Activated CD4-positive, alpha-beta T cell treated with anti-CD3 and anti-CD28 coated beads, Interleukin-2, amount 50 U/mL, for 24 hours (primary cell): Measurements from ENCODE around the gene NACC1.
A peak's percentile ranks its signal among the peaks of the same experiment; 100 is the strongest.

Source experiments
- DNase-seq, 2 donors: peaks; one replicate each; pipeline ENCODE4 v3.0.0-alpha.2; 2020; ENCODE audit warnings: low read depth in 1 of 2, low spot score in 1 of 2

The NACC1 gene

DNA sequence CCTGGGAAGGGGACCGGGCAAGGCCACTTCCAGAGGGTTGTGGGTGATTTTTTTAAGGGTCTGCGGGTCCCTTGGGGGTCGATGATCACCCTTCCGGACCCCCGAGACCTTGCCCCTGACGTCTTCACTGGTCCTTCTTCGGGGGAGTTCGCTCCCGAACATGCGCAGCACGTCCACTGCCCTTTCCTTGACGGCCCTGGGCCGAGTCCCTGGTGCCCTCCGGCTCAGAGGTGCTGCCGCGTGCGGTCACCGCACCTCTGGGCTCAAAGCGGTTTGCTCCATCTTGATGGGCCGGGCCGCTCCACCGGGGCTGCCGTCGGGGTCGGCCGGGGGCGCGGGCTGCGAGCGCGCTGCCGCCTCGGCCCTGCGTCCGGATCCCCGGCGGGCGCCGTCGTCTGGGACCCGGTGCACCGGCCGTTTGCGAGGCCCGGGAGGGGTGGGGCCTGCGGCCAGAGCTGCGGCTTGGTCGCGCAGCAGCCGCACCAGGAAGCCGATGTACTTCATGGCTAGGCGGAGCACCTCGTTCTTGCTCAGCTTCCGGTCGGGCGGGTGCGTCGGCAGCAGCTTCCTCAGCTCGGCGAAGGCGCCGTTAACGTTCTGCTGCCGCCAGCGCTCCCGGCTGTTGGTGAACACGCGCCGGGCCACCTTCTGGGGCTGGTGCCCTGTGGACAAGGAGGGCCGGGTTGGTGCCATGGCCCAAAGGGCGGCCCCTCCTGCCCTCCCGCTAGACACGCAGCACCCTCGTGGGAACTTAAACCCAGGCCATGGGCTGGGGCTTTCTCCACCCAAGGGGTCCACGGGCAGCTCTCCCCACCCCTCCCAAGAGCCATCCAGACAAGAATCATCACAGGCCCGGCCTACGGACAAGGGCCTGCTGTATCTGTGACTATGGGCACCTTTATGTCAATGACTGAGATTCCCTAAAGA, 18.7 kb upstream of the NACC1 start:
- DNase-seq, result no peak

DNA sequence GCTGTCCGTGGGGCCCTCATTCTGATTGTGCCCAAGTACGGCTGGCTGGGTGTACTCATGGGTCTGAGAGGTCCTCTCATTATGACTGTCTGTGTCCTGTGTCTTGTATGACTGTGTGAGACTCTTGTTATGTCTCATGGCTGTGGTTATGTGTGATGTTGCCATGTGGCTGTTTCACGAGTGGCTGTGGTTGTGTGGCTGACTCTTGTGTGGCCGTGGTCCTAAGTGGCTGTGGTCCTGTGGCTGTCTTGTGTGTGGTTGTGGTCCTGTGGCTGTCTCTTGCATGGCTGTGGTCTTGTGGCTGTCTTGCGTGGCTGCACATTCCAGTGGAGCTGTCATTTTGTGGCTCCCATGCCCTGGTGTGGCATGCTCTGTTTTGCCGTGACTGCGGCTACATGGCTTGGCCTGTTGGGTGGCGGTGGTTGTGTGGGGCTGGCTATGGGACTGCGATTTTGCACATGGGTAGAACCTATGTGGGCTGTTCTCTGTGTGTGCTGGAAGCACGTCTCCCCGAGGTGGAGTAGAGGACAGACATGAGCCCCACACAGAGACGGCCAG, 18.0 kb upstream of the NACC1 start:
- peak in 1 of 2 donors; percentile 57 for DNase-seq

- no peak for DNase-seq
Observed at GRCh38 chr19:13100841-13101589, 17.0 kb upstream of the NACC1 start.

DNA sequence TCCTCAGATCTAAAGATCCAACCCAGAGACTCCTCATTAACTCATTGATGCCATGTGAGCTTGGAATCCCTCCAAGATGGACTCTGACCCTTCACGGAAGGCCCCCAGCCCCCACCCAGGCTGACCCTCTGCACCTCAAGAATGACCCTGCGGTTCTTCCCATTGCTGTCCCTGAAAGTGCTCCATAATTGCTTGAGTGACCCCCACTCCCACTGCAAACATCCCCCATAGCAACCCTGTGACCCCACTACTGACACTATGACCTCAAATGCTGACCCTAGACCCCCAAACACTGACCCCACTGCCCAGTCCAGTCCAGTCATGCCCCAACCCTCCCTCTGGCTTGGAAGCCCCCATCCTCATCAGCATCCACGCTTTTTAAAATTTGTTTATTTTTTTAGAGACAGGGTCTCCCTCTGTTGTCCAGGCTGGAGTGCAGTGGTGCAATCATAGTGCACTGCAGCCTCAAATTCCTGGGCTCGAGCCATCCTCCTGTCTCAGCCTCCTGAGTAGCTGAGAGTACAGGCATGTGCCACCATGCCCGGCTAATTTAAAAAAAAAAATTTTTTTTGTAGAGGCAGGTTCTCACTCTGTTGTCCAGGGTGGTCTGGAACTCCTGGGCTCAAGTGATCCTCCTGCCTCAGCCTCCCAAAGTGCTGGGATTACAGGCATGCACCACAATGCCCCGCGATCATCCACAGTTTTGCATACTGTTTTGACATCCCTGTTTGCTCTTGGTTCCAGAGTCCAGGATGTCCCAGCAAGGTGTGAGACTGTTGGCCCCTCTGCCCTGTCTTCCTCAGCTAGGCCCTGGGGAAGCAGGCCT, 16.3 kb upstream of the NACC1 start:
- no peak for DNase-seq

DNA sequence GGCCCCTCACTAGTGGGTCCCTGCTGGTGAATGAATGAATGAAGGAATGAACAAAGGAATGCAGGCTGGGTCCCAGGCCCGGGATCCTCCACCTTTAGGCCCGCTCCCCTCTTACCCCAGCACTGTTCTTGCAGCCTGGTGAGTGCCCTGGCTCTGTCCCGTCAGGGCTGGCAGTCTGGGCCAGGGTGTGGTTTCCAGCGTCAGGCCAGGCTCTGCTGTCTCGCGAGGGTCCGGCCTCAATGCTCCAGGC, 15.7 kb upstream of the NACC1 start:
- DNase-seq, result no peak

DNA sequence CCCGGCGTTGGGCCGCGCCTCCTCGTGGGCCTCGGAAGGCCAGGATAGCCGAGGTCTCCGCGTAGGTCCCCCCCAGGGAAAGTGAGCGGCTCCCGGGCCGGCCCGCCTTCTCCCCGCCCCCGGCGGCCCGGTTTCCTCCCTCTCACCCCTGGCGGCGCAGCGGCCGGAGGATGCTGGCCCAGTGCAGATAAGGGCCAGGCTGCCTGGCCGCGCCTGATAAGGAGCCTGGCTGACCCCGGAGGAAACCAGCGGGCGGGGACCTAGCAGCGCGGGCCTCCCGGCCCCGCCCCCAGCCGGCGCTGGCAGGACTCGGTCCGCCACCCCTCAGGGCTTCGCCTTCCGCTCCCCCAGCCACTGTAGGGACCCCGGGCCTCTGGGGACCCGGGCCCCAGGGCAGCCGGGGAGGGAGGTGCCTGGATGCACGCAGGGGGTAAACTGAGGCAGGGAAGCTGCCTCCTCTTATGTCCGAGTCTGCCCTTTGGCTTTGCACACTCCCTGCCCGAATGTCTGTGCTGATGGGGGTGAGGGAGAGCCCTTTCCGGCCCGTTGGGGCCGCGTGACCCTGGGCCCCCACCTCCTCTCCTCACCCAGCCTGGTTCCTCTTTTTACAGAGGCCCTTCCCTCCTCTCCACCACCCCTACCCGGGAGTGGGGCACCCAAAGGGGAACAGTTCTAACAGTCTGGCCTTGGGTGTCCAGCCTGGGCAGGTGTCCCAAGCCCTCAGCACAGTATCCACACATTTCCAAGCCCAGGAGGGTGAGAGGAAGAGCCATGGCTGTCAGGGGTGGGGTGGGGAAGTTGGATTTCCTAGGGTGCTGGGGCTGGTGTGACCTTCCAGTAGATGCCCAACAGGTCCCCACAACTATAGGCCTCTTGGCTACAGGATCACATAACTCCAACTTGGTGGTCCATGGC, 15.1 kb upstream of the NACC1 start, which contains the start of gene LYL1:
LYL1 (minus strand) TSS at position 193 of the 915 bp plus-strand sequence. CDS start 1,687 bp downstream, outside the sequence.
- DNase-seq, result no peak

GRCh38 chr19:13103581-13104359, 14.3 kb upstream of the NACC1 start:
- DNase-seq, result no peak

- DNase-seq, result no peak
Observed at GRCh38 chr19:13104360-13104847, 13.7 kb upstream of the NACC1 start.

DNA sequence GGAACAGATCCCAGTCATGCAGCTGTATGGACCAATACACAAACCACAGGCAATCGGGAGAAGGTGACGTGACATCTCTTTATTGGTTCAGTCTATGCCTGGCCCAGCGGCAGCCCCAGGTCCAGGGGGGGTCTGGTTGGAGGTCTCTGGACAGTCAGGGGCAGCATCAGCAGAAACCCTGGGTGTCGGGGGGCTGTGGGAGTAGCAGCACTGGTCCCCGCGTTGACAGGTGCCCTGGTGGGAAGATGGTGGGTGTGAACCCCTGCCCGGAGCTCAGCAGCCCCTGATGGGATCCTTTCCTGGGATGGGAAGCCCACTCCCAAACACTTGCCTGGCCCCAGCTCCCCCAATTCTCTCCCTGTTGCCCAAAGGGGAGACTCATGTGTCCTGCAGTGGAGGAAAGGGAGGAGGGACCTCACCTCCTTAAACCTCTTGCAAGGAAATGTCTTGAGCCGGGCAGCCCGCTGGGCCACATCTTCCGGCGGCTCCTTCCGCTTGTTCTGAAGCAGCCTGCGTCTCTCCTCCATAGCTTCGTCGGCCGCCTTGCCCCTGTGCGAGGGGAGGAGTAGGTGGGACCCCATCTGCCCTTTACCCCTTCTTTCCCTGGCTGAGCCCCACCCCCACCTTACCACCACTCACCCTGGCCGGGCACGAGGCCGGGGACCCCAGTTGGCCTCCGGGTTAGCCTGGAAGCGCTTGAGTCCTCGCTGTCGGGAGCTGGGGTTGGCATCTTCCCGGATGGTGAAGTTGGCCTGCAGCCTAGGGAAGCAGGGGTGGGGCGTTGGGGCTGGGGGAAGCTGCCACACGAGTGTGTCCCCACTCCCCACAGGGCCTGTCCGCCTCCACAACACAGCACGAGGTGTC, 13.0 kb upstream of the NACC1 start:
- DNase-seq, result no peak

DNA sequence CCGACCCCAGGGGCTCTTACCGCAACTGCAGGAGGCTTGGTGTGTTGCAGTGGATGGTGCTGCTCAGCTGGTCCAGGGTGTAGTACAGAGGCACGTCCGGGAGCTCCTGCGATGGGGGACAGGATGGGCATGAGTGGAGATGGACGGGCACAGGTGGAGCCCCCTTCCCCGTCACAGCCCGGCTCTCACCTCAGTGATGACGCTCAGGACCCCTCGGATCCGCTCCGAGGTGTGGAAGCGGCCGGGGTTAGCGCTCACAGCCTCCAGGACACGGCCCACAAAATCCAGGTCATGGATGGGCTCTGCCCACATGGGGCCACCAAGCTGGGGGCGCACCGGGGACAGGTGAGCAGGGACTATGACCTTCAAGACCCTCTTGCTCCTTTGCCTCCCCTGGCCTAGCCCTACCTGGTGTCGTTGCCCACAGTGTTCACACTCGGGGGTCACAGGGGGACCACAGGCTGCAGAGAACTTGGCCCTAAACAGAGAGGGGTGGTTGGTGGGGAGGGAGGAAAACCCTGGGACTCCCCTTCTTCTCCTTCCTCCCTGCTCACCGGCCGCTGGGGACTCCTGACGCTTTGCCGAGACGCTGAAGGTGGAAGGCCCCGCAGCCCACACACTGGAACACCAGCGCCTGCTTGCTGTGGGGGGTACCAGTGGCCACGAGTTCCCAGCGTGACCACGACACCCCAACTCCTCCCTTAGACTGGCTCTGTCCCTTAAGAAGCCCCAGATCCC, 8.5 kb upstream of the NACC1 start:
- DNase-seq, result no peak

GRCh38 chr19:13110099-13110610, 7.9 kb upstream of the NACC1 start:
- no peak for DNase-seq

DNA sequence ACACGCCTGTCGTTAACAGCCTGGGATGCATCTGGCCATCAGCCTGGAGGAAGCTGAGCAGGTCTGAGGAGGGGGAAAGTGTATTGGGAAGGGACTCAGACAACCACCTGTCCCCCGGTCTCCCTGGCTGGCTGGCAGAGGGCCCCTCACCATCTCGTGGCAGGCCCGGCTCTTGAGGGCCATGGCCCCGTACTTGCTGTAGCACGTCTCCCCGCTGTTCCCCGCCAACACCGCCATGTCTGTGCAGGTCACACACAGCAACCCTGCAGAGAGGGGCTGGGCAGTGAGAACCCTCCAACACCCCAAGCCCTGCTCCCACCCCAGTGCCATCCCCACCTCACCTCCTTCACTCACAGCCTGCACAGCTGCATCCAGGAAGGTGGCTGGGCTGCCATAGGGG, 5.5 kb upstream of the NACC1 start:
- no peak for DNase-seq

DNA sequence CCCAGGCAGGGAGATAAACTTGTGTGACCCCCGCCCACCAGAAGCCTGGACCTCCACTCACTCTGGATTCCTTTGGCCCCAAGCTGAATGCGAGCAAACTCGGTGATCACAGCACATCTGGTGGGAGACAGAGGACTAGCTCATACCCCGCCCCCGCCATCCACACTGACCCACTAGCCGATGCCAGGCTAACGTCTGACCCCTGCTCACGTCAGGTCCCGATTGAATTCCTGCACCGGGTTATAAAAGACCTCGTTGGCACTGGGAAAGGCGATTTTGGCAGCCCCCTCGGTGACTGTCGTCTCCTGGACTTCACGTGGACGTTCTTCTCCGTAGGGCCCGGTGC, 2.2 kb upstream of the NACC1 start:
- DNase-seq, result no peak

GRCh38 chr19:13116282-13117175, 1.5 kb upstream of the NACC1 start, which contains the start of gene TRMT1:
Gene TRMT1, minus strand, starts transcription at chr19:13116740. Its CDS starts 341 bp downstream, at chr19:13116399.
- peak; percentile 82 to 94 for DNase-seq

DNA sequence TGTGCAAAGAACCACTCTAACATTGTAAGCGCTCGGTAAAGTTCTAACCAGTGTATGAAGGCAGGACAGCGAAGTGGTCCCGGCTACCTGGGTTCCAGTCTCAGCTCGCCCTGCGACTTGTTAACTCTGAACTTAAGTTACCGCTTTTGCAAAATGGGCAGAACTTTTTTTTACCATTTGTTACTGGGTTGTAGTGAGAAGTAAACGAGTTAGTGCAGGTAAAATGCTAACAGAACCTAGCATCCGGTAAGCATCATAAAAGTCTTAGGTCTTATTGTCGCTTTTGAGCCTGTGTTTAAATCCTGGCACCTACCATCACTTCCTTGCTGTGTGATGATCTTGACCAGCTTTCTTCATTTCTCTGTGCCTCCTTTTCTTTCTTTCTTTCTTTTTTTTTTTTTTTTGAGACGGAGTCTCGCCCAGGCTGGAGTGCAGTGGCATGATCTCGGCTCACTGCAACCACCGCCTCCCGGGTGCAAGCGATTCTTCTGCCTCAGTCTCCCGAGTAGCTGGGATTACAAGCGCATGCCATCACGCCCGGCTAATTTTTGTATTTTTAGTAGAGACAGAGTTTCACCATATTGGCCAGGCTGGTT, 790 bp upstream of the NACC1 start:
- DNase-seq, result no peak
